NCI-H1694 treated with DMSO at 0.1 percent for 48 hours (cell line): ENCODE measurements around the gene VPS13D.
A peak's percentile ranks its signal among the peaks of the same experiment; 100 is the strongest.

Experiments used
- DNase-seq: peaks from one replicate; lab custom pipeline; 2025; lab: John Stamatoyannopoulos, UW

Gene VPS13D

DNA sequence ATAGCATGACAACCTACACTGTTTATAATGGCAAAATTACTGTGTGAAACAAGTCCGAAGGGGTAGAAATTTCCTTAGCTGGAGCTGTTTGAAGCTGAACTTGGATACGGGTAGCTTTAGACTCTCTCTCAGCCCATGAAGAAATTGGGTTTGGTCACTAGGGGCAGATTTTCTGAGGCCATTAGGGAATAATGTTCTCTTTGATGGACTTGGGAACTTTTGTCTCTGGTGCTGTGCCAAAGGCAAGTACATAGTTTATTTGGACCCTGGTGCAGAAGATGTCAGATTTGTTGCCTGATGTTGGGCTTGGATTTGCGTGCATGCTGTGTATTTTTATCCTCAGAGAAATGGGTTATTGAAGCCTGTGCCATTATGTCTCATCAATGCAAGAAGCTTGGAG is 109.6 kb downstream of the VPS13D start:
- DNase-seq: no peak

DNA sequence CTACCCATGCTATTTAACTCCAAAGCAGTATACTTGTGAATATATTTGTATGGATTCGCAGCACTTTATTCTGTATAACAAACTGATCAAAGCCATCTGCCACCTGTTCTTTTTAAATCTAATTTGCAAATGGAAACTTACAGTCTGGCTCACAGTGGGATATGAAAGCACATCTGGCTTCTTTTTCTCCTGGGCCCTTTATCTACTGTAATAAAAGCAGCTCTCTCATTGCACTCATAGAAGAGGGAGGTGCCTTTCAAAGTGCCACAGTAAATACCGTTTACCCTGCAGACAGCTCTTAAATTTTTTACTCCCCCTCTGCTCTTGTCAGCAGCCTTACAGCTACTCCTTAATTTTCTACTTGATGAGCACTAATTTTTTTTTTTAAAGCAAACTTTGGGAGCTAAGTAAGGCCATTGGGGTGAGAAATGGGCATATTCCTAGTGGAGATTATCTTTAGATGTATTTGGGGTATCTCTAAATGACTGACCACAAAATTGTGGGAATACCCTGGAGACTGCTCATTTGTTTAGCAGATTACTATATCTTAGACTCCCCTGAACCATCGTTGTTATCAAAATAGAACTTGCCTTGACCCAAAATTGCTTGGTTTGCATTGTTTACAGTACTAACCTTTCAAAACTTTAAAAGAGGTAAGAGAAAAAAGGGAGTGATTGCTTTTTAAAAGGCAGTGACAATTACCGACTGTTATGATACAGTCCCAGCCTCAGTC is 110.1 kb downstream of the VPS13D start:
- peak; percentile 75 for DNase-seq

DNA sequence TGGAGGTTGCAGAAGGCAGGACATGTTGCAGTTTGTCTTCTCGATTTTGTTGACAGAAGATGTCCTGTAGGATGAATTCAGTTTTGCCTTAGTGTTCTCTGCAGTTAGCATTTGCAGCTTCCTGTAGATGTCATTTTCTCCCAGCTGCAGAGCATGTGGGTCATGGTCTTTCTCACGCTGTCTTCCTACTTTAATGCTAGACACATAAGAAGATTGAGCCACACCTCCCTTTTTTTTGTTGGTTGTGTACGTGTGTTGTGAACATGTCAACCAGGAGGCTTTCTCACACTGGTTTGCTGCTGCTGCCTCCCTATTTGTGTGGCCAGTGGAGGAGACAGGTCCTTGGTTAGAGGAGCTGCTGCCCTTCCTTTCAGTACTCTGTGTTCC is 110.7 kb downstream of the VPS13D start:
- DNase-seq: no peak

DNA sequence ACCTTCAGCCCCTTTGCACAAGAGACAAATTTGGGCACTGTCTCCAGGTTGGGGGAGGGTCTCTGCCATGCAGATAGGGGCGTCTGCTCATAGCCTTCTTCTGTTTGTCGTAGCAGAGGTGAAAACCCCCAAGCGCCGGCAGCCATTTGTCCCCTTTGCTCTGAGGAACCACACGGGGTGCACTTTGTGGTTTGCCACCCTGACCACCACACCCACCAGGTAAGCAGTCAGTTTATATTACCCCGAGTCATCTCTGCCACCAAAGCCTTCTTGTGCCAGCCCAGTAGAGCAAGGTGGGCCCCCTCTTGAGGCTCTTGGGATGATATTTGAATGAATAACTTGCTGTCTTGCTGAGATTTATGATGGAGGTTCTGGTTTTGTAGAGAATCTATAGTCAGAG is 111.8 kb downstream of the VPS13D start:
- no peak for DNase-seq

DNA sequence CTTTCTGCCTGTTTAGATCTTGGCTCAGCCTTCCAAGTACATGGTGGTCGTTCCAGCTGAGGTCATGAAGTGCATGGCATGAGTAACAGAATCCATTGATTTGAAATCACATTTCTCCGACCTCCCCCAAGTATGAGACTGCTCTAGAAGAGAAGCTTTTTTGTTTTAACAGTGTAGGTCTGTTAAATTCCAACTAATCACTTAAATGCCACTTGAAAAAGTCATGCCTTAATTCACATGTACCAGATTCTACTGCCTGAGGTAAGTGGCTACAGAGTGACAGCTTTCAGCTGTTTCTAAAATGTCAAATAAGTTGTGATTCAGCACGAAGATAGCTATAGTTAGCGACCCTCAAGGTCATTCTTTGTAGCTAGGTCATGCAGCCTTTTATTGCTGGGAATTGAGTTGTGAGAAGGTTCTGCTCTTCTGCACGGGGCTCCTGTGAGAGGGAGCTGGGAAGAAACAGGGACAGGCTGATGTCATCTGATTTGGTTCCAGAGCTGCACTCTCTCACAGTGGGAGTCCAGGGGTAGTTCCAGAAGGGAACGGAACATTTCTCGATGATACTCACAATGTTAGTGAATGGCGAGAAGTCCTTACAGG is 112.7 kb downstream of the VPS13D start:
- no peak for DNase-seq

DNA sequence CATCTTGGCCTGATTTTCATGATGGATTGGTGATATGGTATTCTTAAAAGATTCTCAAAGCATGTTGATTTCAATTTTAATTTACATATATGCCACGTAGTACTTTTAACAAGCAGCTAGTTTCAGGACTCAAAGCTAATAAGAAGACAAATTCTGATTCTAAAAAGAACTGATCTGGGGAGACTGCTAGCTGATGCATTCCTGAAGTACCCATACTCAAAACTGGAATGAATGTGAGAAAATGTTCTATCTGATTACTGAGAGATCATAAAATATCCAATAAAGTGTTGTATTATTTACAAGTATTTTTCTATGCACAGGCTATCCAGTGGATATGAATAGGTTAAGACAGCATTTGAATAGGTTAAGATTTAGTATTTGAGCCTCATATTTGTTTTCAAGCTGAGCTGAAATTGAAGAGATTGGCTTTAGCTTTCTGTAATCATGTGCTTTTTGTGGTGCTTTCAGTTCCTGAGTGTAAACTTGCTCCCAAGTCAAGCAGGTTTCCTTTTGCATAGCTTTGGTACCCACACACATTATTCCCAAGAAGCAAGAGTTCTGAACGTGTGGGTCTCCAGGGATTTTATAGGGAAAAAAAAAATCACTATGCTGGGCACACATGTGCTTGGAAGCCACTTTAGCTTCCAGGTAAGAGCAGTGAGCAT is 114.1 kb downstream of the VPS13D start:
- DNase-seq: no peak

DNA sequence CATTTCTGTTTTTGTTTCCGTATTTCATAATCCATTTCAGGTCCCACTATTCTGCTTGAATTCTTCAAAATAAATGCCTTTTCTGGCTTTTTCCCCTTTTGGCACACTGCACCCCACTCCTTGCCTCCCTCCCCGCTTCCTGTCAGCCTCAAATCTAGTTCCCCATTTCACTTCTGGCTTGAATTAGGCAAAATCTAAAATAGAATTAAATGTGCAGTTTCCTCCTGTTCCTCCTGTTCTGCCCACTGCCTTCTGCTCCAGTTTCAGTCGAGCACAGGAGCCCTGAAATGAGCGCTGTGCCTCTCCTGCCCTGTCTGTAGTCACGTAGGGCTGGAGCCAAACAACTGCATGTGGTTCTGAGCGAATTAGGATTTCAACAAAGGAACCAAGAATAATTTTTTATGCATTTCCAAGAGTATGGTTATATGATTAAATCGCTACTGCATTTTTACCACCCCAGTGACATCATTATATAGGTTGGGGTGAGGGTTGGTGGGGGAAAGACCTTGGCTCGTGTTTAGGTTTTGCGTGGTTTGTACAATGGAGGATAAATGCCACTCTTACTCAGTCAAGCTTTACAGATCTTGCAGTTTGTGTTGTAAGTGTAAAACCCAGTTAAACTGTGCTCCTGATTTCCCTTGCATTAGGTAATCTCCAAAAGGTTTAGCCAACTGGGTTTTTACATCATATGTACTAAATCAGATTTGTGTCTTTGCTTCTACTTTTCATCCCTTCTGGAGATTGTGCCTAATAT is 114.9 kb downstream of the VPS13D start:
- DNase-seq: no peak

DNA sequence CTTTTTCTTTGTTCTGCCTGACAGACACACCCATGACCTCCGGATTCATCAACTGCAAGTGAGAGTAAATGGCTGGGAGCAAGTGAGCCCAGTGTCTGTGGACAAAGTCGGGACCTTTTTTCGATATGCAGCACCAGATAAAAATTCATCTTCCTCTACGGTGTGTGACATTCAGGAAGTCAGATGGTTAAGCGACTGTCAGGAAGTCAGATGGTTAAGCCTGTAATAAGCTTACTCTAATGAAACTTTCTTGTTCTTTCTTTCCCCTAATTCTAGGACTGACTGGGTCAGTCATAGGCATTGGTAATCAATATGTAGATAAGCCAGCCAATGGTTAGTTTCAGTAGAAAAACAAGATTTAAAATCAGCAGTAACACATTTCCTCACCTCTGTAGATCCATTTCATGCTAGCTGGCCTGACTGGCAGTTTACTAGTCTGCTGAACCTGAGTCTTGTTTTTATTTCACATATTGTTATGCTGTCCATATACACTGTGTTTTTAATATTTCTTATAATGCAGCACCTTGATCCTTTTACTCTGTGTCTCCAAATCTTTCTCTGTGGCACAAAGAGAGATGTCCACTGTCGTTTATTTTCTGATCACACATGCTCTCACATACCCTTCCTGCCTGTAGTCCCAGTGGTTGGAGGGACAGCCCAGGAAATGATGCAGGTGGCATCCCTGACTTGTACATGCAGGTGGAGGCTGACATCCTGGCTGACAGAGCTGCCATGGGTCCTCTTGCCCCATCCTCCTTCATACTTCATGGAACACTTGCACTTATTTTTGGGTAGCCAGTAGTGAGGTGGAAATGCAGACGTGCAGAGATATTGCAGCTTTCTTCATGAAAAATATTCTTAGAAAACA is 115.8 kb downstream of the VPS13D start:
- no peak for DNase-seq

DNA sequence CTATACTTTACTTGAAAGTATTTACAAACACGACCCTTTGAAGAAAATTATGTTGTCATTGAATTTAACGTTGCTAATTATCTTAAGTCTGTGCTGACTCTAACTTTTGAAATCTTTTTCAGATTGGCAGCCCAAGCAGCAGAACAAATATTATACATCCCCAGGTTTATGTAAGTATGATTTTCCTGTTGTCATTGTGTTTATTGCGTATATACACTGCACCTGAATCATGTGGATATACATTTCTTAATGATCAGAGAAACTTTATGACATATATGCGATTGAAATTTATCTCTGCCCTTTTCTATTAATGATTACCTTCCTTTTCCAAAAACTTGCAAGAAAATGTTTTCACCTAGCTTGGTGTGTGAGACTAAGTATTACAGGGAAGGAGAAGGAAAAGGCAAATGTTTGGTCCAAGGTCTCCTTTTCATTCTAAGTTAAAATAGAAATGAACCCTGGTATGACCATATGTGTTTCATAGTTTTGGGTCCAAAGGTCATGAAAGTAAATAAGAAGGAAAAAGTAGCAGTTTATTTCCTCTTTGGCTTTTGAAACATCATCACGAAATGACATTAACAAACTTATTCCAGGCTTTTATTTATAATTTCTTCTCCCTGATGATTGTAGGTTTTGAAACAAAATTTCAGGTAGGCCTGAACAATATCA is 116.8 kb downstream of the VPS13D start:
- no peak for DNase-seq

DNA sequence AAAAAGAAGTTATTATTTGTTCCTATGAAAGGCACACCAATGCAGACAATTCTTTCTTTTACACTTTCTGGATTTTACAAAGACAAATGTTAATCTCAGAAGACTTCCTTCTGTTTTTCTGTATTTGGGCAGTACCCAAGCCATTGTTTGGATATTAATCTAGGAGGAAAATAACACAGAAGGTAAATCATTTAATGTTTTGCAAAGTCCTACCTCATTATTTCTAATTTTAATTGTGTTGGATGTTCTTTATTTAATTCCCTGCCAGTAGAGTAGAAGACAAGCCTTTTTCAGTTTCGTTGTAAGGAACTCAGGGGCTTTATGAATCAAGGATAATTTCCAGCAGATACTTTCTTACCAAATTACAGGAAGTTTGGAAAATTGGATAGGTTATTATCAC is 118.3 kb downstream of the VPS13D start:
- no peak for DNase-seq

DNA sequence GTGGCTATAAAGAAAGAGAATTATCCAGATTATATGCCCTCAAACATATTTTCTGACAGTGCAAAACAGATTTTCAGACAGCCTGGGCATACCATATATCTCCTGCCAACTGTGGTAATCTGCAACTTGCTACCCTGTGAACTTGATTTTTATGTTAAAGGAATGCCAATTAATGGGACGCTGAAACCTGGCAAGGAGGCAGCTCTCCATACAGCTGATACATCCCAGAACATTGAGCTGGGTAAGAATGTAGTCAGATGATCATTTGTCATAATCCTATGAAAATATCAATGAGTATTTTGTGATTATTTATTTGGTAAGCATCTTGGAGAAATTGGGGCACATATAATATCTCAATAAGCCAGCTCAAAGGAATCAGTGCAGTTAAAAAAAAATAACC is 124.2 kb downstream of the VPS13D start:
- DNase-seq: no peak

DNA sequence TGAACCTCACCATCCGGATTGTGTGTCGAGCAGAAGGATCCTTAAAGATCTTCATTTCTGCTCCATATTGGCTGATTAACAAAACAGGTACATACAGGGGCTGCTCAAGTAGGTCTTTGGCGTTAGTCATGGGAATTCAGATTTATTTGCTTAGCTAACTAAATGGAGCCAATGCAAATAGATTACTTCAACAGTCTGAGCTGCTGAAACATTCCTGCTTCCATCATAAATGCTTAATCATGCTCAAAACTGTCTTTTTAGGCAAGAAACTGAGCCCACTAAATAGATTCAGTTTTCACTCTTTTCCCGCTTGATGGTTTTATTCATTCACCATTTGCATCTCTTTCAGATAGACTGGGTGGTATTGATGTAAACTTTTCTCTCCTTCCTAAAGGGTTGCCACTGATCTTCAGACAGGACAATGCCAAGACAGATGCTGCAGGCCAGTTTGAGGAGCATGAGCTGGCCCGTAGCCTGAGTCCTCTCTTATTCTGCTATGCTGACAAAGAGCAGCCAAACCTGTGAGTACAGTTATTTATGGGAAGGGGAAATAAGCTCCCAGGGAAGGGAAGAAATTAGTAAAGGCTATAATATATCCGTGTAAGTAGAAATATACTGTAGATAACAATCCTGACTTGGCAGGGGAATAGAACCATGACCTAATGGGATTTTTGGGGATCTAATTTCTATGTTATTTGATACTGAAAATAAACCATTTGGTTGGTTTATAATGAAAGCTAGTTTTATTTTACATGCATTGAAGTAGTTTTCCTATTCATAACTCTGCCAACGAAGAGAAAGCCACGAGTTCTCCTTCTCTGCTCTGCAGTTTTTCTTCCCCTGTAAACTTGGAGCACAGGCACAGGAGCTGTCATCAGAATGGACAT is 126.4 kb downstream of the VPS13D start:
- no peak for DNase-seq

DNA sequence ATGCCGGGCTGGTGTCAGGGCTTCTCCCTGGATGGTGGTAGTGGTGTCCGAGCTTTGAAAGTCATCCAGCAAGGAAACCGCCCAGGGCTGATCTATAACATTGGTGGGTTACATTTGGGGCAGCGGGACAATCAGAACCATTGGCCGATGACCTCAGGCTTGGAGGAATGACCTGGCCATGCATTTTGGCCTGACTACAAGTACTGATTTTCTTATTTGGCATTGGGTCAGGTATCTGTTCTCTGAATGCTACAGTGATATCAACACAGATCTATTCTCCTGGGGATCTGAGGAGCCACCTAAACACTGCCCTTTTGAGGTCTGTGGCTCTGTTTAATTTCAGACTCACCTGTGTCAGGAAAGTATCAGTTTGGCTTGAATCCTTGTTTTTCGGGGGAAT is 128.7 kb downstream of the VPS13D start:
- no peak for DNase-seq

DNA sequence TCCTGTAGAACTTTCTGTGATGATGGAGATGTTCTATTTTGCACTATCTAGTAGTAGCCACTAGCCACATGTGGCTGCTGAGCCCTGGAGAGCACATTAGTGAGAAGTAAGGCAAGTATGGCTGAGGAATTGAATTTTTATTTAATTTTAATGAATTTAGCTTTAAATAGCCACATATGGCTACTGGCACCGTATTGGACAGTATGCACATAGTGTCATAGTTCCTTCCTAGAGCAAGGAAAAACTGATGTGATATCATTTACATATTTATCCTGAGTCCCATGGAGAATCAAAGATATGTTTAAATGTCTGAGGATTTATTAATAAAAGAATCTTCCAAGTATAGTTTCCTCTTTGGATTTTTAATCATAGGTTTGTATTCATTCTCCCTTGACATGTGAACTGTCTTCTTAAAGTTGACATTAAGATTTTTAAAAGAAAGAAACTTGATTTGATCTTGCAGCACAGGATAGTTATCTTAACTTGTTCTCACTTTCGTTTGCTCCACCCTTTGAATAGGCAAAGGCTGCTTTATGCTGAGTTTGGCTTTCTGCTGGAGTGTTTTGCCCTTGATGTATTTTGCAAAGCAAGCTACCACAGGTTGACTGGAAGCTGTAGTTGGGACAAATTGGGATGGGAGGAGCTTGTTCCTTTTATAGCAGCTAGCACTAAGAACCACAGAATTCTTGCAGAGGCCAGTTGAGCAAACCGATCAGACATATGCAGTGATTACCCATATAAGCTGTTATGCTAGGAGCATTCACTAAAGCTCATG is 129.7 kb downstream of the VPS13D start:
- no peak for DNase-seq

DNA sequence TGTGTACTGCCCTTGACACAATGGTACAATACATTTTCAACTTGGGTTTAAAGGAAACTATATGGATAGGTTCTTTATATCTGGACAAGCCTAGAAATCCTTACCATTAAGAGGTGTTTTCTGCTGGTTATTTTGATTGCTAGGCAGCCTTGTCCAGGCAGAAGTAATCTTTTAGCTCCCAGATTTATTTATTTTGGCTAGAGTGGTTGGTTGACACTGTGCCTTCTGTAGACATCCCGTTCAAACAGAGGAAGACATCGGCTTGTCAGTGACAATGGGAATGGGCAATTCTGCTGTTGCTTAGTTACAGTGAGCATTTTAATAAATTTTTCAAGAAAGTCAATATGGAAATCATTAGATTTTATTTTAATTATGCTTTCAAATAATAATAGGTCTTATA is 138.8 kb downstream of the VPS13D start:
- DNase-seq: no peak

DNA sequence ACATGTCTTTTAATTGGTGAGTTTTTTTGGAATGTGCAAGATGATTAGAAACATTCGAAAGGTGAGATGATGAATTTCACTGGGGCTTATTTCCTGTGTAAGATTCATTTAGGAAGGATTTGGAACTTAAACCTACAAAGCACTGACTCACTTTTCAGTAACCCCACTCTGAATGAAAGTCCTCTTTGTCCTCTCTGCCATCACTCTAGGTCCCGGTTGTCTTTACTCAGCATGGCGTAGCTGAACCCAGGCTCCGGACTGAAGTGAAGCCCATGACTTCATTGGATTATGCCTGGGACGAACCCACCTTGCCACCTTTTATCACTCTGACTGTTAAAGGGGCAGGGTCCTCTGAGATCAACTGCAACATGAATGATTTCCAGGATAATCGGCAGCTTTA is 139.4 kb downstream of the VPS13D start:
- no peak for DNase-seq

DNA sequence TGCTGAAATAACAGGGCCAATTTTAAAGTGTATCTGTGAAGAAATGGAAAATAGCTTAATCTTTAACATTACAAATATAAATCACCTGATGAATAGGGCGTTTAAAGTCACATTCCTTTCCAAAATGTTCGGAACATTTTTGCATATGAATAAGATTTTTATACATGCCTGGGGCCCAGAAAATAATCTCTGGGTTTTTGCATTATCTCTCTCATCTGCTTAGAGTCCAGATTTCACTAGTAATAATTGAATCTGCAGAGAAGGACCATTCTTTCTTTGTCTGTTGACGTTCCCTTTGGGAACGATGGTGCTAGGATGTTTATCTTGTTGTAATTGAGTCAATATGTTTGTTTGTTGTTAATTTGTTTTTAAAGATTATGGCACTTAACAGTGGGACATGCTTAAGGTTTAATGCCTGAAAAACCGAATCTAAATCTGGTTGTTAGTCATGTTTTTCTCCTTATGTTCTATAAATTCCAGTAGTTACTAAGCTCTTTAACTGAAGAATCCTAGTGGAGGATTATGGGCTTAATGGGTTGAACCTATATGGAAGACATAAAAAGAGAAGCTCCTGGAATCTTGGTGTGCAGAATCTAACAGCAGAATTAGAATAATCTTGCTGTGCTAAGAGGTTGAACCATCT is 140.6 kb downstream of the VPS13D start:
- DNase-seq: no peak

DNA sequence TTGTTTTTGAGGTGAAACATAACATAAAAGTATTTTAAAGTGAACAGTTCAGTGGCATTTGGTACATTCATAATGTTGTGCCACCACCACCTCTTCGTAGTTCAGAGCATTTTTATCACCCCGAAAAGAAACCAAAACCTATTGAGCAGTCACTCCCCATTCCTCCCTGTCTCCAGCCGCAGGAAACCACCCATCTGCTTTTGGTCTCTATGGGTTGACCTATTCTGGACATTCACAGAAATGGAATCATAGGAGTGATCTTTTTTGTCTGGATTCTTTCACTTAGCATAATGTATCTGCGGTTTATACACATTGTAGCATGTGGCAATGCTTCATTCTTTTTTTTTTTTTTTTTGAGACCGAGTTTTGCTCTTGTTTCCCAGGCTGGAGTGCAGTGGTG is 141.2 kb downstream of the VPS13D start:
- DNase-seq: no peak

DNA sequence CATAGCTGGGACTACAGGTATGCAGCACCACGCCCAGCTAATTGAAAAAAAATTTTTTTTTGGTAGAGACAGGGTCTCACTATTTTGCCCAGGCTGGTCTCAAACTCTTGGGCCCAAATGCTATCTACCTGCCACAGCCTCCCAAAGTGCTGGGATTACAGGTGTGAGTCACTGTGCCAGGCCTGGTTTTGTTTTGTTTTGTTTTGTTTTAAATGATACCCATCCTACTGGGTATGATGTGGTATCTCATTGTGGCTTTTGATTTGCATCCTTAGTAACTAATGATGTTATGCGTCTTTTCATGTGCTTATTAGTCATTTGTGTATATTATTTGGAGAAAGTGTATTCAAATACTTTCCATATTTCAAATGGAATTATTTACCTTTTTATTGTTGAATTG is 142.3 kb downstream of the VPS13D start:
- no peak for DNase-seq
